Measurements from ENCODE around the gene CNFN.

The CNFN gene

GRCh38 chr19:42412227-42412626 lies 22.1 kb upstream of the CNFN start:
- no peak for DNase-seq (ENCODE audit: low read depth)
- no peak overlapping the region for H3K4me3 ChIP-seq (ENCODE audit: low read depth, low read length)
- TF ChIP-seq, protein P1, sequence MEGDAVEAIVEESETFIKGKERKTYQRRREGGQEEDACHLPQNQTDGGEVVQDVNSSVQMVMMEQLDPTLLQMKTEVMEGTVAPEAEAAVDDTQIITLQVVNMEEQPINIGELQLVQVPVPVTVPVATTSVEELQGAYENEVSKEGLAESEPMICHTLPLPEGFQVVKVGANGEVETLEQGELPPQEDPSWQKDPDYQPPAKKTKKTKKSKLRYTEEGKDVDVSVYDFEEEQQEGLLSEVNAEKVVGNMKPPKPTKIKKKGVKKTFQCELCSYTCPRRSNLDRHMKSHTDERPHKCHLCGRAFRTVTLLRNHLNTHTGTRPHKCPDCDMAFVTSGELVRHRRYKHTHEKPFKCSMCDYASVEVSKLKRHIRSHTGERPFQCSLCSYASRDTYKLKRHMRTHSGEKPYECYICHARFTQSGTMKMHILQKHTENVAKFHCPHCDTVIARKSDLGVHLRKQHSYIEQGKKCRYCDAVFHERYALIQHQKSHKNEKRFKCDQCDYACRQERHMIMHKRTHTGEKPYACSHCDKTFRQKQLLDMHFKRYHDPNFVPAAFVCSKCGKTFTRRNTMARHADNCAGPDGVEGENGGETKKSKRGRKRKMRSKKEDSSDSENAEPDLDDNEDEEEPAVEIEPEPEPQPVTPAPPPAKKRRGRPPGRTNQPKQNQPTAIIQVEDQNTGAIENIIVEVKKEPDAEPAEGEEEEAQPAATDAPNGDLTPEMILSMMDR (IDR thresholded peaks at IDR 0.05; ENCODE audit: insufficient read depth, low read depth, low read length, missing control alignments) = no peak

DNA sequence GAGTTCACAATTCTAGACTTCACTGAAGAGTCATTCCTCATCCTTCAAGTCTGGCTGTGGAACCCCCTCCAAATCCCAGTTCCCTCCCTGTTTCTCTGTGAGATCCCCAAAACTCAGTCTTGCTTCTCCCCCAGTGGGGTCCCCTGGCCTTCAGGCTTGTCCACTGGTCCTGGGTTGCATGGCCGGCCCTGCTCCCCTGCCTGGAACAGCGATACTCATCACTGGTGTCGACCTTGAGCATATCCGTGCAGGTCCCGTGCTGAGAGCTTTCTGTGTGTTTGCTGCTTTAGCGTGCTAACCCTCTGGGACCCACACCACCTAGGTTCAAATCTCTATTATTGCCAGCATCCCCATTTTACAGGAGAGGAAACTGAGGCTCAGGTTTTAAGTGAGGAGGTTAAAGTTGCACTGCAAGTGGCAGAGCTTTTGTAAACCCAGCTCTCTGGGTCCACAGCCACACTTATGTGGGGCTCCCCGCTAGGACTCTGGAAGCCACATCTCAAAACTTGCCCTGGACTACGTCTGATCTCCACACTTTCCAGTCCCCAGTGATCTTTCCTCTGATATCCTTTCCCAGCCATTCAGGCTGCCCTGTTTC lies 21.6 kb upstream of the CNFN start:
- no peak overlapping the region for H3K4me3 ChIP-seq (ENCODE audit: low read depth, low read length)
- TF ChIP-seq, protein P1 (IDR thresholded peaks at IDR 0.05; ENCODE audit: insufficient read depth, low read depth, low read length, missing control alignments) = no peak
- DNase-seq (ENCODE audit: low read depth) = no peak

DNA sequence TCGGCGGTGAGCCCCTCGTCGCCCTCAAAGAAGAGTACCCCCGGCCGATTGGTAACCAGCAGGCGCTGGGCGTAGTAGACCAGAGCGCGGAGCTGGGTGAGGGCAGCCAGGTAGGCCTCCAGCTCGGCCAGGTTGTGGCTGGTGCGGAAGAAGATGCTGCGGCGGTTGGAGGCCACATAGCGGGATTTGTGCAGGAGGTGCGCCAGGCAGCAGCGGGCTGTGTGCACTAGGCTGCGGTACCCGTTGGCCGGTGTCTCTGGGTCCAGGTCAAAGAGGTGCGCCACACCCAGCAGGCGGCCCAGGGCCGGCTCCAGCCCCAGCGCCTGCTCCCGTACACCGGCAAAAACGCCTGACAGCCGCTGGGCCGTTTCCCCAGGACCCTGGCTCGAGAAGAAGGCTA lies 20.3 kb upstream of the CNFN start:
- TF ChIP-seq, protein P1 (IDR thresholded peaks at IDR 0.05; ENCODE audit: insufficient read depth, low read depth, low read length, missing control alignments) = no peak
- no peak overlapping the region for H3K4me3 ChIP-seq (ENCODE audit: low read depth, low read length)
- DNase-seq (ENCODE audit: low read depth) = no peak

DNA sequence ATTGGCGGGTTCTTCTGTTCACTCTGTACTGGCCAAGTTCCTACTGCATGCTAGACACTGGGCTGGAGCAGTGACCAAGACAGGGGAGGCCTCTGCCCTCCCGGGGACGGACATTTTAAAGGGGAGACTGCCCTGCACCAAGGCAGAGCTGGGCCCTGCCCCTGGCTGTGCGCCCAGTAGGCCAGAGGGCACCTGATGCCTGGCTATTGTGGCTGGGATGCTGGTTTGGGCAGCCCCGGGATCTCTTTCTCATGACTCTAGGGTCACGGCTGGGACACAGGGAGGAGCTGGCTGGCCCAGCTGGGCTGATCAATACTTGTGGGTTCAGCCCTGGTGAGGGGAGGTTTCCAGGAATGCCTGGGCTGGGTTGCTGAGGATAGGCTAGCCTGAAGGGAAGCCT lies 19.4 kb upstream of the CNFN start:
- H3K4me3 ChIP-seq (ENCODE audit: low read depth, low read length) = no peak overlapping the region
- TF ChIP-seq, protein P1 (IDR thresholded peaks at IDR 0.05; ENCODE audit: insufficient read depth, low read depth, low read length, missing control alignments) = no peak
- DNase-seq (ENCODE audit: low read depth) = no peak

GRCh38 chr19:42407816-42408175 lies 17.7 kb upstream of the CNFN start:
- DNase-seq (ENCODE audit: low read depth) = no peak
- TF ChIP-seq, protein P1 (IDR thresholded peaks at IDR 0.05; ENCODE audit: insufficient read depth, low read depth, low read length, missing control alignments) = no peak
- H3K4me3 ChIP-seq (ENCODE audit: low read depth, low read length) = no peak overlapping the region

- TF ChIP-seq, protein P1 (IDR thresholded peaks at IDR 0.05; ENCODE audit: insufficient read depth, low read depth, low read length, missing control alignments) = no peak
- H3K4me3 ChIP-seq (ENCODE audit: low read depth, low read length) = no peak overlapping the region
- no peak for DNase-seq (ENCODE audit: low read depth)
Measured at GRCh38 chr19:42407085-42407815, 17.2 kb upstream of the CNFN start.

GRCh38 chr19:42406111-42406510 lies 16.0 kb upstream of the CNFN start:
- no peak for DNase-seq (ENCODE audit: low read depth)
- H3K4me3 ChIP-seq (ENCODE audit: low read depth, low read length) = no peak overlapping the region
- TF ChIP-seq, protein P1 (IDR thresholded peaks at IDR 0.05; ENCODE audit: insufficient read depth, low read depth, low read length, missing control alignments) = no peak

Data from GM12865 (cell line).